Measurements from ENCODE around the gene SVIL. TPM values are rescaled to one million over a fixed set of nuclear protein-coding genes. Genes with fewer than 3 reads are reported as not detected.

SVIL gene
- total and polyA plus RNA-seq, 2 of the 13 experiments (the other 11 are each of a cell fraction or from before 2014, with no cell fraction given) = 3.9 to 12.1 TPM

DNA sequence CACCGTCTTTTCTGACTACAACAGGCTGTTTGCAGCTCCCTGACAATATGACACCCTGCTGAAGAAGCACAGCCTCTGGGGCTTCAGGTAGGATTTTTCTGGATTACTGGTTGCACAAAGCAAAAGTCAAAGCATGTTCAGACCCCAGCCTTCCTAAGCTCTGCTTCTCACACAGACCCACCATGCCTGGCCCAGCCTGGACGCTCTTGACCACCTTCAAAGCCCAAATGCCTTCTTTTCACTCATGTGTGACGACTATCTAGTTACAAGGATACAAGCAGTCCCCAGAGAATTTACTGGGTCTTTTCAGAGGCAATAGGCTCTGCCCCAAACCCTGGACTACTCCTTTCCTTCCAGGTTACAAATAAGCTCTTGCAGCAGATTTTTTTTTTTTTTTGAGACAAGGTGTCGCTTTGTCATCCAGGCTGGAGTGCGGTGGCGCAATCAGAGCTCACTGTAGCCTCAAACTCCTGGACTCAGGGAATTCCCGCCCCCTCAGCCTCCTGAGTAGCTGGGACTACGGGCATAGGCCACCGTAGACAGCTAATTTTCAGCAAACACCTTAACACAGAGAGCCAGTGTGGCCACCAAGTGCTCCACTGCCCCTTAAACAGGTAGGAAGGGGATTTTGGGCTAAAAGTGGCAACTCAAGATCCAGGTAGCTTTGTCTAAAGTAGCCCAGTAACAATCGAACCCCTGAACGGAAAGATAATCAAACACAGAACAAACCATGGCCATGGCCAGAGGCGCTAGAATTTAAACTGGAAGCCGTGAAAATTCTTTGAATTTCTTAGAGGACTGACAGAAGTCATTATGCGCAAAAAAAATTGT, 16.2 kb downstream of the SVIL start (continued):
- no peak for TF ChIP-seq ZUFSP (CRISPR knock-in tag; IDR thresholded peaks at IDR 0.05; ENCODE audit: borderline replicate concordance)
- no peak for TF ChIP-seq RAD51 (IDR thresholded peaks at IDR 0.05; ENCODE audit: borderline replicate concordance)
- TF ChIP-seq ZNF253 (CRISPR knock-in tag; IDR thresholded peaks at IDR 0.05; ENCODE audit: borderline replicate concordance) = no peak
- TF ChIP-seq ZNF446 (CRISPR knock-in tag; IDR thresholded peaks at IDR 0.05) = no peak
- no peak for TF ChIP-seq SP2 (CRISPR knock-in tag; IDR thresholded peaks at IDR 0.05)
- TF ChIP-seq RAD21 (CRISPR knock-in tag; IDR thresholded peaks at IDR 0.05) = no peak
- 0 out of 2 replicates have a peak, but pooled peaks have one; percentile 27 for TF ChIP-seq ZFP91 (CRISPR knock-in tag; IDR thresholded peaks at IDR 0.05; ENCODE audit: borderline replicate concordance)
- no peak for TF ChIP-seq JUND (CRISPR knock-in tag; IDR thresholded peaks at IDR 0.05)
- no peak for TF ChIP-seq SSRP1 (CRISPR knock-in tag; IDR thresholded peaks at IDR 0.05)
- TF ChIP-seq ZNF589 (CRISPR knock-in tag; conservative IDR thresholded peaks at IDR 0.05) = no peak
- TF ChIP-seq ZNF841 (CRISPR knock-in tag; IDR thresholded peaks at IDR 0.05; ENCODE audit: borderline replicate concordance) = no peak
- TF ChIP-seq, protein P1, sequence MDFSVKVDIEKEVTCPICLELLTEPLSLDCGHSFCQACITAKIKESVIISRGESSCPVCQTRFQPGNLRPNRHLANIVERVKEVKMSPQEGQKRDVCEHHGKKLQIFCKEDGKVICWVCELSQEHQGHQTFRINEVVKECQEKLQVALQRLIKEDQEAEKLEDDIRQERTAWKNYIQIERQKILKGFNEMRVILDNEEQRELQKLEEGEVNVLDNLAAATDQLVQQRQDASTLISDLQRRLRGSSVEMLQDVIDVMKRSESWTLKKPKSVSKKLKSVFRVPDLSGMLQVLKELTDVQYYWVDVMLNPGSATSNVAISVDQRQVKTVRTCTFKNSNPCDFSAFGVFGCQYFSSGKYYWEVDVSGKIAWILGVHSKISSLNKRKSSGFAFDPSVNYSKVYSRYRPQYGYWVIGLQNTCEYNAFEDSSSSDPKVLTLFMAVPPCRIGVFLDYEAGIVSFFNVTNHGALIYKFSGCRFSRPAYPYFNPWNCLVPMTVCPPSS (IDR thresholded peaks at IDR 0.05) = no peak
- no peak; the same call in 1 of the 2 replicates for TF ChIP-seq CBX5 (CRISPR knock-in tag; IDR thresholded peaks at IDR 0.05; ENCODE audit: borderline replicate concordance)
- TF ChIP-seq, protein P2, sequence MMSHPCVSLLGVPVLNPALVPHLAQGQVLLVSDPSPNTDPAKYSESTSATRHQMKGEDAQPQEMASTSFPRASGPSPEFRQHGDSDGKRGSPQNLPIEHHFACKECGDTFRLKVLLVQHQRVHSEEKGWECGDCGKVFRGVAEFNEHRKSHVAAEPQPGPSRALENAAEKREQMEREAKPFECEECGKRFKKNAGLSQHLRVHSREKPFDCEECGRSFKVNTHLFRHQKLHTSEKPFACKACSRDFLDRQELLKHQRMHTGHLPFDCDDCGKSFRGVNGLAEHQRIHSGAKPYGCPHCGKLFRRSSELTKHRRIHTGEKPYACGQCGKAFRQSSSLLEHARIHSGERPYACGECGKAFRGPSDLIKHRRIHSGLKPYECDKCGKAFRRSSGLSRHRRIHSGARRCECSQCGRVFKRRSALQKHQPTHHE (CRISPR knock-in tag; IDR thresholded peaks at IDR 0.05; ENCODE audit: borderline replicate concordance) = no peak
- TF ChIP-seq, protein P3, sequence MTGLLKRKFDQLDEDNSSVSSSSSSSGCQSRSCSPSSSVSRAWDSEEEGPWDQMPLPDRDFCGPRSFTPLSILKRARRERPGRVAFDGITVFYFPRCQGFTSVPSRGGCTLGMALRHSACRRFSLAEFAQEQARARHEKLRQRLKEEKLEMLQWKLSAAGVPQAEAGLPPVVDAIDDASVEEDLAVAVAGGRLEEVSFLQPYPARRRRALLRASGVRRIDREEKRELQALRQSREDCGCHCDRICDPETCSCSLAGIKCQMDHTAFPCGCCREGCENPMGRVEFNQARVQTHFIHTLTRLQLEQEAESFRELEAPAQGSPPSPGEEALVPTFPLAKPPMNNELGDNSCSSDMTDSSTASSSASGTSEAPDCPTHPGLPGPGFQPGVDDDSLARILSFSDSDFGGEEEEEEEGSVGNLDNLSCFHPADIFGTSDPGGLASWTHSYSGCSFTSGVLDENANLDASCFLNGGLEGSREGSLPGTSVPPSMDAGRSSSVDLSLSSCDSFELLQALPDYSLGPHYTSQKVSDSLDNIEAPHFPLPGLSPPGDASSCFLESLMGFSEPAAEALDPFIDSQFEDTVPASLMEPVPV (CRISPR knock-in tag; IDR thresholded peaks at IDR 0.05) = no peak
- peak; percentile 81; the same call in 1 of the 2 replicates for TF ChIP-seq MEIS1 (CRISPR knock-in tag; IDR thresholded peaks at IDR 0.05; ENCODE audit: borderline replicate concordance)
- TF ChIP-seq ZNF3 (CRISPR knock-in tag; IDR thresholded peaks at IDR 0.05) = no peak
- TF ChIP-seq ZNF510 (CRISPR knock-in tag; IDR thresholded peaks at IDR 0.05; ENCODE audit: low read depth) = 0 out of 2 replicates have a peak, but pooled peaks have one; percentile 65
- TF ChIP-seq PTBP1 (IDR thresholded peaks at IDR 0.05; ENCODE audit: low read depth, low read length, poor library complexity, severe bottlenecking) = no peak
- no peak for TF ChIP-seq ZNF780A (CRISPR knock-in tag; IDR thresholded peaks at IDR 0.05)
- TF ChIP-seq TGIF2 (CRISPR knock-in tag; IDR thresholded peaks at IDR 0.05) = 0 out of 2 replicates have a peak, but pooled peaks have one; percentile 19
- 0 out of 2 replicates have a peak, but pooled peaks have one; percentile 26 for TF ChIP-seq ERF (CRISPR knock-in tag; IDR thresholded peaks at IDR 0.05)
- TF ChIP-seq ZNF224 (CRISPR knock-in tag; IDR thresholded peaks at IDR 0.05) = no peak
